GM18951 (cell line): ENCODE results near the gene EFNA4.

Experiments
- POLR2A ChIP-seq: IDR thresholded peaks from 4 replicates; pipeline ENCODE4 v1.6.1; 2011; ENCODE audit warnings: mild to moderate bottlenecking; ENCODE audit not compliant: insufficient read length, insufficient read depth; ENCODE audit errors: extremely low read depth
- in situ Hi-C: fragments of 300-500 bp; cut with MboI; formaldehyde crosslinking; loops from one replicate; pipeline ENCODE4 v1.12.0; 2022; ENCODE audit warnings: low sequenced_read_pairs, mixed read lengths, inconsistent platforms; ENCODE audit not compliant: unreplicated experiment

Gene EFNA4

GRCh38 chr1:155064832-155065429 lies 1.4 kb downstream of the EFNA4 start:
- no peak for TF ChIP-seq POLR2A
- in situ Hi-C loops: no loop called here

- no peak for TF ChIP-seq POLR2A
- in situ Hi-C loops: no loop called here
Measured at GRCh38 chr1:155066777-155067176, 3.2 kb downstream of the EFNA4 start.

- no peak for TF ChIP-seq POLR2A
- in situ Hi-C loops: no loop called here
Measured at GRCh38 chr1:155068599-155068998, 5.1 kb downstream of the EFNA4 start.

DNA sequence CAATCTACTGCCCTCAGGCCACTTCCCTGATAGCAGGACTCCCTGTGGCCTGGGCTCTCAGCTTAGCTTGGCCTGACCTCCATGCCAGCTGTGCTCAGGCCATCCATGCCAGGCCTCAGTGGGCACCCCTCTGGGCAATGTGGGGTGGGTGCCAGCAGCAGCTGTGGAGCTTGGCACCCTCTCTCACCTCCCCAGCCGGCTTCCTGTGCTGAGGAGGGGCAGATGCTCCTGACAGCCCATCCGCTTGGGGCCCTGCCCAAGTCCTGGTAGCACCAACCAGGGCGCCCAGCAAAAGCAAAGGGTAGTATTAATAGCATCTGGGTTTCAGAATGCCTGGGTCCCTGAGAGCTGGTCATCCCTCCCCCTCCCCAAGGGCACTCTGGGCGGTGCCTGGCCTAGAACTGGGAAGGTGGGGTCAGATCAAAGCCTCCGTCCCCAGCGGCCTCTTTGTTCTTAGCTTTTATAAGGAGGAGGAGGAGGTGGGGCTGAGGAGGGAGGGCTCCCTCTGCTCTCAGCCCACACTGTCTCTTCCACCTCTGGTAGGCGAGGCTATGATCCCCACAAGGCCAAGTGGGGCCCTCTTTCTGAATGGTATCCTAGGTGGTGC lies 6.1 kb downstream of the EFNA4 start:
- in situ Hi-C loops: loop anchor here (10.0 kb wide), 1 partner anchor 505 kb away; the partner anchor contains the start of gene CHRNB2
- TF ChIP-seq POLR2A: no peak

GRCh38 chr1:155070158-155070621 lies 6.7 kb downstream of the EFNA4 start:
- TF ChIP-seq POLR2A: no peak
- in situ Hi-C loops: loop anchor here (10.0 kb wide), 1 partner anchor 505 kb away; the partner anchor contains the start of gene CHRNB2

- no peak for TF ChIP-seq POLR2A
- in situ Hi-C loops: loop anchor here (10.0 kb wide), 1 partner anchor 506 kb away; the partner anchor contains the start of gene CHRNB2
Measured at GRCh38 chr1:155070721-155071569, 7.4 kb downstream of the EFNA4 start.

DNA sequence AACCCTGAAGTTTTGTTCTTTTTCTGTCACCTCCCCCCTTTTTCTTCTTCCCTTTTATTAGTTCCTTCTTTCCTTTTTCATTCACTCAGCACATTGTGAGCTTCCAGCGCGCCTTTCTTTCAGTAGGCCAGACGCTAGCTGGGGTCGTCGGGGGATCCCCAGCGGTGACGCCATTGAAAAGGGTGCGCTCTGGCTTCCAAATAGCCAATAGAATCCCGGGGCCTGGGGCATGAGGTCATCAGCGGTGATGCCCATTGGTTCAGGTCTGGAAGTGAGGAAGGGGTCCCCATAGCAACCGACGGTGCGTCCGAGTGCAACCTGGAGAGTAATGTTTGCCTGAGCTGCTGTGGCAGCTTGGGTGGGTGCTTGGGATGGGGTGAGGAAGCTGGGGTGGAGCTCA lies 8.2 kb downstream of the EFNA4 start:
- in situ Hi-C loops: loop anchor here (10.0 kb wide), 1 partner anchor 507 kb away; the partner anchor contains the start of gene CHRNB2
- no peak for TF ChIP-seq POLR2A

DNA sequence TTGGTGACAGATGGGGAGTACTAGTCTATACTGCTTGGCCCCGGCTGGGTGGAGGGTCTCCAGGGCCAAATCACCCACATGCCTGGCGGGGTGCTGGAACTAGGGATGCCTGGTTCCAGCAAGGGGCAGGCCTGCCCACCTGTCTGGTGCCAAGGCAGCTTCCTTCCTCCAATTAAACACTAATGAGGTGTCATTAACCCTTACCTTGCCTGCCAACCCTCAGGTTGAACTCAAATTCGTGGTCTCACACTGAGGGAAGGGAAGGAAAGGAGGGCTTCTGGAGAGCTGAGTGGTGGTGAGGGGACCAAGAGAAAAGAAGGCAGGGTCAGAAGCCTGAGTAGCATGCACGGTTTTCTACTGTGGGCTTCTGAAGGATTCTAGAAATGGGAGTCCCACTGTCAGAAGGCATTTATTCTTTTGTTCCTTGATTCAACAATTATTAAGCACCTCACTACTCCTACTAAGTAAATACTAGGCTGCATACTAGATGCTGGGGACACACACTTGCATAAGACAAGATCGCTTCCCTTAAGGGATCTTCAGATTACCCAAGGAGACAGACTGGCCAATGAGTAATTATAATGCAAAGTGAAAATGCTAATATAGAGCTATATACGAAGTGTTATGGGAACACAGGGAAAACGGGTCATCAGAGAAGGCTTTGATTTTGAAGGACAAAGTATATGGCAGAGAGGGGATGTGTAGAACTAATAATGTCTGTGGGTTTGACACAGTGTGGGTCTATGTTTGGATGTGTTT lies 9.2 kb downstream of the EFNA4 start:
- no peak for TF ChIP-seq POLR2A
- in situ Hi-C loops: loop anchor here (10.0 kb wide), 1 partner anchor 508 kb away; the partner anchor contains the start of gene CHRNB2

DNA sequence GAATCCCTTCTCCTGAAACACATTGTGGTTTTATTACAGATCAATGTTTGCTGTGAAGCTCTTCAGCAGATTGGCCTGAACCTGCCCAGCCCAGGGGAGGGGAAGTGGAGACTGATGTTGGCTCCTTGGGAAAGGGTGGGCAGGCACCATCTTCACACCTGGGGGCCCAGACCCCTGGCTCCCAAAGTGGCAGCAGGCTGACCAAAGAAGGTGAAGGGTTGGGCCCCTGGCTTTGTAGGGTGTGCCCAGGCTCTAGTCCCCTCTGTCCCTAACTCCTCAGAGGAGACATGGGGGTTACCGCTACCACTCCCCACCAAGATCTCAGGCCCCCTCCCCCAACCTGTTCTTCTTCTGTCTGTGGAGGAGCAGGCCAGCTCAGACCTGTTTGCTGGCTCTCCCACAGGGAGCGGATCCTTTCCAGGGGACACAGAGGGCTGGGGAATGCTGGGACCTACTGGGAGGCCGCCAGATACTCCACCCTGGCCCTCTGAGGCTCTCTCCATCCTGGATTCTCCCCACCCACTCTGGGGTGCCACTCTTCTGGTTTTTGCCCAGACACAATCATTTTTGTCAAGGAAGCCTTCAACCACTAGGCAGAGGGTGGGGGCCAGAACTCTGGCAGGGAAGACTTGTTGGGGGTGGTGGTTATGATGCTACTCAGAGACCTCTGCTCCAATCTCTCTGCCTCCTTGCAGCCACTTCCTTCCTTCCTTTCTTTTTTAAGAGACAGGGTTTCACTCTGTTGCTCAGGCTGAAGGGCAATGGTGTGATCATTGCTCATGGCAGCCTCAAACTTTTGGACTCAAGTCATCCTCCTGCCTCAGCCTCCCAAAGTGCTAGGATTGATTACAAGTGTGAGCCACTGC lies 10.1 kb downstream of the EFNA4 start:
- in situ Hi-C loops: loop anchor here (10.0 kb wide), 1 partner anchor 509 kb away; the partner anchor contains the start of gene CHRNB2
- no peak for TF ChIP-seq POLR2A

DNA sequence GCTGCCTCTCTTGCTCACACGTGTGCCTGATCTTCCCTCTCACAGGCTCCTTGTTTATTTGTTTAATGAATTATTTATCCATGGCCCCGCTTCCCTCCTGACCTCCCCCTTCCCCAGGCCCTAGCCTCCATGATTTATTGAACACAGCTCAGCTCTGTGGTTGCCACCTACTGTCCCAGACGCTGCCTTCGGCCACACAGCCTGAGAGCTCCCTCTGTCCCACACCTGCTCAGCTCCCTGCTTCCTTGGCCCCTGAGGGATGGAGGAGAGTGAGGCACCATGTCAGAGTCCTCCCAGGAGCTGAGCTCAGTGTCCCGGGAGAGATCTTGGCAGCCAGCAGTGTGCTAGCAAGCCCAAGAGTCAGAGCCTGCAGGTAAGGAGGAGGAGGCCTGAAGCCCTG lies 12.0 kb downstream of the EFNA4 start:
- TF ChIP-seq POLR2A: no peak
- in situ Hi-C loops: loop anchor here (10.0 kb wide), 1 partner anchor 511 kb away; the partner anchor contains the start of gene CHRNB2

GRCh38 chr1:155076371-155076770 lies 12.8 kb downstream of the EFNA4 start:
- in situ Hi-C loops: loop anchor here (10.0 kb wide), 1 partner anchor 512 kb away; the partner anchor contains the start of gene CHRNB2
- no peak for TF ChIP-seq POLR2A
